SK-N-SH treated with all-trans-retinoic acid at 6 μM for 48 hours (cell line): ENCODE measurements around the gene EXO1.

Experiments used
- ATAC-seq: fragments of 200-7000 bp; cut with Tn5 transposase; 3 replicates; pipeline ENCODE4 v1.9.1; 2020; ENCODE audit warnings: mild to moderate bottlenecking, moderate library complexity
- CSDC2 ChIP-seq: fragments of 250-450 bp; sonication (Bioruptor Pico); IDR thresholded peaks from 2 replicates; pipeline ENCODE4 v1.5.0; 2020; ENCODE audit warnings: mild to moderate bottlenecking, moderate library complexity
- ESRRG ChIP-seq: fragments of 250-450 bp; sonication (Bioruptor Pico); IDR thresholded peaks from 2 replicates; pipeline ENCODE4 v1.6.1; 2021; ENCODE audit warnings: mild to moderate bottlenecking
- OSR1 ChIP-seq: fragments of 250-450 bp; sonication (Bioruptor Pico); IDR thresholded peaks from 2 replicates; pipeline ENCODE4 v1.8.0; 2022; ENCODE audit warnings: moderate library complexity, mild to moderate bottlenecking, inconsistent platforms
- PATZ1 ChIP-seq: fragments of 250-450 bp; sonication (Bioruptor Pico); IDR thresholded peaks from 2 replicates; pipeline ENCODE4 v1.8.0; 2020; ENCODE audit warnings: mild to moderate bottlenecking, moderate library complexity, borderline replicate concordance
- PPARA ChIP-seq: fragments of 250-450 bp; sonication (Bioruptor Pico); IDR thresholded peaks from 2 replicates; pipeline ENCODE4 v1.5.0; 2020; ENCODE audit warnings: mild to moderate bottlenecking, borderline replicate concordance
- RARB ChIP-seq: fragments of 250-450 bp; sonication (Bioruptor Pico); IDR thresholded peaks from 2 replicates; pipeline ENCODE4 v1.8.0; 2021; ENCODE audit warnings: mild to moderate bottlenecking, moderate library complexity
- TOX ChIP-seq: fragments of 250-450 bp; sonication (Bioruptor Pico); IDR thresholded peaks from 2 replicates; pipeline ENCODE4 v1.8.0; 2021; ENCODE audit warnings: mild to moderate bottlenecking, moderate library complexity, borderline replicate concordance
- ZC3H10 ChIP-seq: fragments of 250-450 bp; sonication (Bioruptor Pico); IDR thresholded peaks from 2 replicates; pipeline ENCODE4 v1.5.1; 2021; ENCODE audit warnings: mild to moderate bottlenecking, moderate library complexity
- ZFP3 ChIP-seq: fragments of 250-450 bp; sonication (Bioruptor Pico); IDR thresholded peaks from 2 replicates; pipeline ENCODE4 v1.5.0; 2020; ENCODE audit warnings: mild to moderate bottlenecking, moderate library complexity
- ZFP30 ChIP-seq: fragments of 450-650 bp; formaldehyde crosslinking; IDR thresholded peaks from 2 replicates; pipeline ENCODE4 v1.5.0; 2022; ENCODE audit warnings: mild to moderate bottlenecking, moderate library complexity
- ZNF70 ChIP-seq: fragments of 450-650 bp; formaldehyde crosslinking; IDR thresholded peaks from 2 replicates; pipeline ENCODE4 v1.5.0; 2020; ENCODE audit warnings: mild to moderate bottlenecking, moderate library complexity
- TF ChIP-seq, protein P1 (sequence below): fragments of 250-450 bp; sonication (Bioruptor Pico); IDR thresholded peaks from 2 replicates; pipeline ENCODE4 v1.5.1; 2021; ENCODE audit warnings: mild to moderate bottlenecking, moderate library complexity

EXO1 gene

DNA sequence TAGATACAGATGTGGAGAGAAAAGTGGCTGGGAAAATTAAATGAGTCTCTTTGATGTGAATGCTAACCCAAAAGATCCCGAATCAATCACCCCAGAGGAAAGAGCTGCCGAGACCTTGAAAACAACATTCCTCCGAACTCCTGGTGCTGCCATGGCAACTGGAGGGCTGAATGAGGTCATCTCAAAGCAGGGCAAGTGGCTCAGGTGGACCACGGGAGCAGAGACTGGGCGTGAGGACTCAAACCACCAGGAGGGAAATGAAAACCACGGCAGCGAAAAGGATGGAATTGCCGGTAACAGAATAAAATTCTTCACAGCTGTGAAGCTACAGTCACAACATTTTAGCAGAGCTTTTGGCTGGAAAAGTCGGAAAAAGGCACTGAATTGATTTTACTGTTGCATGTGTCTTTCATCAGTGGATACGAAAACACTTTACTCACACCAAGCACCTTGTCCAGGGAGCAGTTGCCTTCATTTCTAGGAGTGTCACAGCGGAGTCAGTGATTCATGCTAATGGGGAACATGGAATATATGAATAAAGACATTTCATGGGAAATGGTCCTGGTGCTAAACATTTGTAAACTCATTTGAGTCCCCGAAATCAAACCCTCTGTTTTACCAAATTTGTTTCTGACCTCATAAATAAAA, 86.3 kb downstream of the EXO1 start (continued):
- TF ChIP-seq OSR1 (CRISPR knock-in tag) (no peak), ZFP3 (no peak)

DNA sequence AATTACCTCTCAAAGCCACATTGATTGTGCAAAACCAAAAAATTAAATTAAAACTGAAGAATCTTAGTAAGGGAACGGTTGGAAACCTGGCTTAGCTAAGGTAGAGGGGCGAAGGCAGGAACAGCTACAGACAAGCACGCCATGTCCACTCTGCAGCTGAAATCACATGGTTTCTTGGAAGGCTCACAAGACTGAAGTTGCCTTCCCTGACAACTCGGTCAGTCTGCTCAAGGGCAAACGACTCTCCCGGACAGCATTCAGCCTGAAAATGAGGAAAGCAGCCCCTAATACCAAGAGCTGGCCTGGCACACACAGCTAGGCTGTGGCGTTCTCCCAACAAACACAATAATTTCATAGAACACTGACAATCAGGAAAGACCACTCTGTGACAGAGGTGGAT, 86.9 kb downstream of the EXO1 start:
- no peak for ATAC-seq
- TF ChIP-seq PATZ1: no peak
- no peak for TF ChIP-seq ZFP30 (CRISPR knock-in tag)
- no peak for TF ChIP-seq RARB
- TF ChIP-seq ZNF70 (CRISPR knock-in tag): no peak
- TF ChIP-seq, protein P1, sequence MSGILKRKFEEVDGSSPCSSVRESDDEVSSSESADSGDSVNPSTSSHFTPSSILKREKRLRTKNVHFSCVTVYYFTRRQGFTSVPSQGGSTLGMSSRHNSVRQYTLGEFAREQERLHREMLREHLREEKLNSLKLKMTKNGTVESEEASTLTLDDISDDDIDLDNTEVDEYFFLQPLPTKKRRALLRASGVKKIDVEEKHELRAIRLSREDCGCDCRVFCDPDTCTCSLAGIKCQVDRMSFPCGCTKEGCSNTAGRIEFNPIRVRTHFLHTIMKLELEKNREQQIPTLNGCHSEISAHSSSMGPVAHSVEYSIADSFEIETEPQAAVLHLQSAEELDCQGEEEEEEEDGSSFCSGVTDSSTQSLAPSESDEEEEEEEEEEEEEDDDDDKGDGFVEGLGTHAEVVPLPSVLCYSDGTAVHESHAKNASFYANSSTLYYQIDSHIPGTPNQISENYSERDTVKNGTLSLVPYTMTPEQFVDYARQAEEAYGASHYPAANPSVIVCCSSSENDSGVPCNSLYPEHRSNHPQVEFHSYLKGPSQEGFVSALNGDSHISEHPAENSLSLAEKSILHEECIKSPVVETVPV (CRISPR knock-in tag): no peak
- TF ChIP-seq PPARA (CRISPR knock-in tag): no peak
- TF ChIP-seq ZFP3: no peak
- no peak for TF ChIP-seq ZC3H10 (CRISPR knock-in tag)
- no peak for TF ChIP-seq ESRRG
- TF ChIP-seq CSDC2: no peak
- no peak for TF ChIP-seq TOX (CRISPR knock-in tag)
- TF ChIP-seq, all 23 proteins: peak for 0
